ENCODE measurements around the gene TSEN54.

GRCh38 chr17:75494326-75494877 is 21.9 kb upstream of the TSEN54 start:
- TF ChIP-seq CTCF (IDR thresholded peaks at IDR 0.05; ENCODE audit: low read length): no peak
- no peak for TF ChIP-seq EZH2 (optimal IDR thresholded peaks at IDR 0.05; ENCODE audit: low read depth, low read length)
- TF ChIP-seq EZH2phosphoT487 (IDR thresholded peaks at IDR 0.05; ENCODE audit: low read length): no peak

All from MM.1S (cell line).